A673 (cell line): ENCODE data around the gene PRKG1. TPM values are rescaled to one million over a fixed set of nuclear protein-coding genes. Genes with fewer than 3 reads are reported as not detected.
"Not testable (repeated sequence)": the region's sequence is repeated elsewhere in the genome, so short reads cannot be mapped to it uniquely, and the experiment has no call there.

ENCODE experiments used
- BruUV-seq: library from RNA; stranded (reverse); fragments of 400-500 nt; replicated peaks from 2 replicates; lab custom pipeline; 2021; lab: Mats Ljungman, UMichigan
- CTCF ChIA-PET: fragments of 300-600 bp; sonication (Branson Sonifier 250); formaldehyde crosslinking; loops from one replicate; lab custom pipeline; 2022; ENCODE audit warnings: antibody characterized with exemption; lab: Charles Lee
- POLR2A ChIA-PET: fragments of 300-600 bp; sonication (Branson Sonifier 250); formaldehyde crosslinking; loops from one replicate; lab custom pipeline; 2022; ENCODE audit warnings: antibody characterized with exemption; ENCODE audit not compliant: low non-redundant PET; lab: Charles Lee
- DNase-seq: peaks from one replicate; pipeline ENCODE4 v3.0.0-alpha.2; 2015; ENCODE audit warnings: low spot score
- H3K27ac ChIP-seq: fragments of 200-600 bp; sonication (generic); 2 replicates; pipeline ENCODE4 v1.5.1; 2016; ENCODE audit warnings: mixed run types, low read depth, mild to moderate bottlenecking, mixed read lengths, antibody characterized with exemption, low read length; ENCODE audit not compliant: poor library complexity, severe bottlenecking
- H3K27me3 ChIP-seq: fragments of 200-600 bp; sonication (generic); replicated peaks from 2 replicates; pipeline ENCODE4 v1.6.1; 2017; ENCODE audit warnings: mixed run types, low read depth, mild to moderate bottlenecking, mixed read lengths, antibody characterized with exemption, low read length; ENCODE audit not compliant: insufficient read depth, poor library complexity
- H3K36me3 ChIP-seq: fragments of 200-600 bp; sonication (generic); 2 replicates; pipeline ENCODE4 v1.6.1; 2016; ENCODE audit warnings: mixed run types, mild to moderate bottlenecking, mixed read lengths, antibody characterized with exemption, low read length; ENCODE audit not compliant: insufficient read depth, poor library complexity, severe bottlenecking
- H3K4me1 ChIP-seq: fragments of 200-600 bp; sonication (generic); 2 replicates; pipeline ENCODE4 v1.6.1; 2017; ENCODE audit warnings: mixed run types, mild to moderate bottlenecking, mixed read lengths, antibody characterized with exemption, low read length; ENCODE audit not compliant: insufficient read depth, poor library complexity, severe bottlenecking
- H3K4me3 ChIP-seq: fragments of 200-600 bp; sonication (generic); 2 replicates; pipeline ENCODE4 v1.5.1; 2016; ENCODE audit warnings: low read depth, mixed run types, mild to moderate bottlenecking, mixed read lengths, low read length; ENCODE audit not compliant: poor library complexity, severe bottlenecking
- H3K9me3 ChIP-seq: fragments of 200-600 bp; sonication (generic); 2 replicates; pipeline ENCODE4 v1.6.1; 2016; ENCODE audit warnings: mixed run types, low read depth, mild to moderate bottlenecking, mixed read lengths, antibody characterized with exemption, low read length; ENCODE audit not compliant: poor library complexity, severe bottlenecking
- EZH2 ChIP-seq: fragments of 200-600 bp; sonication (generic); IDR thresholded peaks from 2 replicates; pipeline ENCODE4 v1.6.1; 2017; ENCODE audit warnings: borderline replicate concordance, low read depth, mild to moderate bottlenecking, mixed read lengths, antibody characterized with exemption, low read length; ENCODE audit not compliant: poor library complexity, severe bottlenecking
- intact Hi-C: fragments of 100-400 bp; cut with micrococcal nuclease; formaldehyde crosslinking; loops from one replicate; pipeline ENCODE4 v1.10.0; 2022; ENCODE audit not compliant: unreplicated experiment
- total RNA-seq: library from RNA; stranded (reverse); gene quantifications from 2 replicates; pipeline ENCODE4 v1.2.3, GENCODE V29; 2021
- TF ChIP-seq, protein P1 (sequence below): fragments of 300-800, 200-600 bp; sonication (generic); conservative IDR thresholded peaks from 2 replicates; pipeline ENCODE4 v1.5.1; 2017; ENCODE audit warnings: low read depth, mild to moderate bottlenecking, antibody characterized with exemption, low read length, moderate library complexity, mixed read lengths

Gene PRKG1
- total RNA-seq, 1 experiment from 2014 or later = 0.58 TPM

DNA sequence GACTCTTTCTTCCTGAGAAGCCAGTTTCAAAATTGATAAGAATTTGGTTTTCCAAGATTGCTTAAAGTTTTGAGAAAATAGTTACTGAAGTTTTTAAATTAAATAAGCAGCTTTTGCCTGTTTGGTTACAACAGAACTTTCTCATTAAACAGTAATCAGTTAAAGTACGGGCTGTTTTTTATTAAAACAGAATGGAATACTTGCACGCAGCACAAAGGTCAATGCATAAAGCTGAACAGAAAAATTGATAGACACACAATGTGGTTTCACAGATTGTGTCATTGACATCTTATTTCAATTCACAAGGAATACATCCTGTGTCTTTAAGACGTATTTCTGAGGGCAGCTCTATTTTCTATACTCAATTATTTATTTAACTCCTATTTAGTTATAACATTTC is 192.2 kb downstream of the PRKG1 start:
- intact Hi-C loops = no loop called here
- Histone ChIP-seq H3K9me3 (no peaks in the 10 kb centered on the region), H3K4me3 (no peak overlapping the region), H3K27ac (no peak overlapping the region), H3K4me1 (no peaks in the 10 kb centered on the region), H3K27me3 (no peaks in the 10 kb centered on the region), H3K36me3 (no peaks in the 10 kb centered on the region)
- no peak for DNase-seq
- POLR2A ChIA-PET = no interaction called here
- CTCF ChIA-PET = no interaction called here
- TF ChIP-seq EZH2 = no peak
- BruUV-seq = no TSS peak

DNA sequence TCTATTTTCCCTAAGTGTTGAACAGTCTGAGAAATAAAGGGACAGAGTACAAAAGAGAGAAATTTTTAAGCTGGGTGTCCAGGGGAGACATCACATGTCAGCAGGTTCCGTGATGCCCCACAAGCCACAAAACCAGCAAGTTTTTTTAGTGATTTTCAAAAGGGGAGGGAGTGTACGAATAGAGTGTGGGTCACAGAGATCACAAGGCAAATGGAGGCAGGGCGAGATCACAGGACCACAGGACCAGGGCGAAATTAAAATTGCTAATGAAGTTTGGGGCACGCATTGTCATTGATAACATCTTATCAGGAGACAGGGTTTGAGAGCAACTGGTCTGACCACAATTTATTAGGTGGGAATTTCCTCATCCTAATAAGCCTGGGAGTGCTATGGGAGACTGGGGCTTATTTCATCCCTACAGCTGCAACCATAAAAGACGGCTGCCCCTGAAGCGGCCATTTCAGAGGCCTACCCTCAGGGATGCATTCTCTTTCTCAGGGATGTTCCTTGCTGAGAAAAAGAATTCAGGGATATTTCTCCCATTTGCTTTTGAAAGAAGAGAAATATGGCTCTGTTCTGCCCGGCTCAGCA is 193.8 kb downstream of the PRKG1 start:
- H3K27ac ChIP-seq, DNase-seq, H3K36me3 ChIP-seq, POLR2A ChIA-PET, CTCF ChIA-PET, intact Hi-C loops, H3K4me3 ChIP-seq, H3K9me3 ChIP-seq, BruUV-seq, H3K27me3 ChIP-seq, H3K4me1 ChIP-seq: not testable (repeated sequence)

DNA sequence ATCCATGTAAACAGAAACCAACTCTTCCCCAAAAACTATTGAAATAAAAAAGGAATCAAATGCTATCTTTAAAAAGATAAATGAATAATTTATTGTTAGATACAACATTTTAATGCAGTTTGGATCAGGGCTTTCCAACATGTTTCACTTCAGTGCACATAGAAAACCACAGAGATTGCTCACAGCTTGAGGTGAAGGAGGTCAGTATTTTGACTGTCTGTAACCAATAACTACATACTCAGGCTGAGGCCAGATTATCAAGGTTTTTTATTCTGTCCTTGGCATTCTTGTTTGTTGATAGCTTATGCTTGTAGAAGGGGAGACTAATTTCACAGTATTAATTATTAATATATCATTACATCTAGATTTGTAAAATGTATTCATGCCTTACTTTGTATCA is 195.5 kb downstream of the PRKG1 start:
- TF ChIP-seq, protein P1, sequence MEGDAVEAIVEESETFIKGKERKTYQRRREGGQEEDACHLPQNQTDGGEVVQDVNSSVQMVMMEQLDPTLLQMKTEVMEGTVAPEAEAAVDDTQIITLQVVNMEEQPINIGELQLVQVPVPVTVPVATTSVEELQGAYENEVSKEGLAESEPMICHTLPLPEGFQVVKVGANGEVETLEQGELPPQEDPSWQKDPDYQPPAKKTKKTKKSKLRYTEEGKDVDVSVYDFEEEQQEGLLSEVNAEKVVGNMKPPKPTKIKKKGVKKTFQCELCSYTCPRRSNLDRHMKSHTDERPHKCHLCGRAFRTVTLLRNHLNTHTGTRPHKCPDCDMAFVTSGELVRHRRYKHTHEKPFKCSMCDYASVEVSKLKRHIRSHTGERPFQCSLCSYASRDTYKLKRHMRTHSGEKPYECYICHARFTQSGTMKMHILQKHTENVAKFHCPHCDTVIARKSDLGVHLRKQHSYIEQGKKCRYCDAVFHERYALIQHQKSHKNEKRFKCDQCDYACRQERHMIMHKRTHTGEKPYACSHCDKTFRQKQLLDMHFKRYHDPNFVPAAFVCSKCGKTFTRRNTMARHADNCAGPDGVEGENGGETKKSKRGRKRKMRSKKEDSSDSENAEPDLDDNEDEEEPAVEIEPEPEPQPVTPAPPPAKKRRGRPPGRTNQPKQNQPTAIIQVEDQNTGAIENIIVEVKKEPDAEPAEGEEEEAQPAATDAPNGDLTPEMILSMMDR = no peak
- TF ChIP-seq EZH2 = no peak
- BruUV-seq = no TSS peak
- Histone ChIP-seq H3K27ac (no peak overlapping the region), H3K9me3 (no peaks in the 10 kb centered on the region), H3K27me3 (no peaks in the 10 kb centered on the region), H3K4me1 (no peaks in the 10 kb centered on the region), H3K4me3 (no peak overlapping the region), H3K36me3 (no peaks in the 10 kb centered on the region)
- intact Hi-C loops = no loop called here
- POLR2A ChIA-PET = no interaction called here
- DNase-seq = no peak
- CTCF ChIA-PET = no interaction called here

DNA sequence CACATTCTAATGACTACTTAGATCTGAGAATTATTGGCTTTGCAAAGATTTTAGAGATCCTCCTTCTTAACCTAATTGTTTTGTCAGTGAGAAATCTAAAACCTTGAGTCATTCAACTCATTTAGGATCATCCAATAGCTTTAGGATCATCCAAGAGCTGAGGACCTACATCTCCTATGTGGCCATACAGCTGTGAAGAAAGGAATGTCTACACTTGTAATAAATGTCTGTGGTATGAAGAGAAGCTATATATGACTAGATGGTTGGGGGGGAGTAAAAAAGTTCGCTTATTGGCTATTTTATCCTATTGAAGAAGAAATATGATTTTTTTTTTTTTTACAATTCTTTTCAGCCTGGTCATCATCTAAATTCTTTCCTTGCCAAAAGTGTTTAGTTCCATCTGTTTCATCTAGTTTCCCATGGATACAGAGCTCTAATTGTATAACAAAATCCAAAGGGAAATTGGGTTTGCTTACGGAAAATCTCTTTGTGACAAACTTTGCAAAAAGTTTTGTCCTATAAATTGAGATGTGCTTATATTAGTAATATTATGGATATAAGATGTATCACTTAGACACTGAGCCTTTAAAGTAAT is 196.7 kb downstream of the PRKG1 start:
- H3K4me1 ChIP-seq = no peaks in the 10 kb centered on the region
- no peak for DNase-seq
- intact Hi-C loops = no loop called here
- no peaks in the 10 kb centered on the region for H3K36me3 ChIP-seq
- no TSS peak for BruUV-seq
- ChIA-PET POLR2A (no interaction called here), CTCF (no interaction called here)
- TF ChIP-seq EZH2 = no peak
- TF ChIP-seq, protein P1 = no peak
- H3K4me3 ChIP-seq = no peak overlapping the region
- H3K27ac ChIP-seq = no peak overlapping the region
- no peaks in the 10 kb centered on the region for H3K9me3 ChIP-seq
- H3K27me3 ChIP-seq = no peaks in the 10 kb centered on the region

DNA sequence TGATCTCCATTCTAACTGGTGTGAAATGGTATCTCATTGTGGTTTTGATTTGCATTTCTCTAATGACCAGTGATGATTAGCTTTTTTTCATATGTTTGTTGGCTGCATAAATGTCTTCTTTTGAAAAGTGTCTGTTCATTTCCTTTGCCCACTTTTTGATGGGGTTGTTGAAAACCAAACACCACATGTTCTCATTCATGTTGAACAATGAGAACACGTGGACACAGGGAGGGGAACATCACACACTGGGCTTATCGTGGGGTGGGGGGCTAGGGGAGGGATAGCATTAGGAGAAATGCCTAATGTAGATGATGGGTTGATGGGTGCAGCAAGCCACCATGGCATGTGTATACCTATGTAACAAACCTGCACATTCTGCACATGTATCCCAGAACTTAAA is 197.8 kb downstream of the PRKG1 start:
- intact Hi-C loops, H3K4me3 ChIP-seq, H3K4me1 ChIP-seq, DNase-seq, POLR2A ChIA-PET, BruUV-seq, H3K9me3 ChIP-seq, H3K36me3 ChIP-seq, H3K27ac ChIP-seq, CTCF ChIA-PET, H3K27me3 ChIP-seq: not testable (repeated sequence)
